Lung (tissue), 12 donors: Measurements from ENCODE around the gene STK38L. TPM values are rescaled to one million over a fixed set of nuclear protein-coding genes. Genes with fewer than 3 reads are reported as not detected.

Experiments
- ATAC-seq: fragments of 200-7000 bp; cut with Tn5 transposase; one replicate; pipeline ENCODE4 v1.9.1; 2020; ENCODE audit warnings: moderate number of reproducible peaks; ENCODE audit not compliant: insufficient read depth, low FRiP score
- DNase-seq, 3 donors: peaks; one replicate each; pipeline ENCODE4 v3.0.0-alpha.2; 2013 to 2017
- H3K27ac ChIP-seq, 2 donors: one replicate each; pipeline ENCODE4 v1.5.1; 2013; ENCODE audit warnings: mild to moderate bottlenecking in 2 of 2, moderate library complexity in 2 of 2, control low read depth in 1 of 2, inconsistent platforms in 1 of 2, low read depth in 1 of 2, low read length in 1 of 2
- H3K27me3 ChIP-seq, 3 donors: one replicate each; pipeline ENCODE4 v1.5.1; 2013; ENCODE audit warnings: low read length in 2 of 3; ENCODE audit not compliant: control insufficient read depth in 3 of 3, insufficient read depth in 3 of 3
- H3K36me3 ChIP-seq, 4 donors: one replicate each; pipeline ENCODE4 v1.5.1; 2013; ENCODE audit warnings: low read length in 4 of 4, mild to moderate bottlenecking in 1 of 4, moderate library complexity in 1 of 4; ENCODE audit not compliant: control insufficient read depth in 4 of 4, insufficient read depth in 4 of 4
- H3K4me1 ChIP-seq, 5 donors: one replicate each; pipeline ENCODE4 v1.5.1; 2013; ENCODE audit warnings: low read length in 5 of 5, mild to moderate bottlenecking in 2 of 5, moderate library complexity in 1 of 5; ENCODE audit not compliant: control insufficient read depth in 5 of 5, insufficient read depth in 5 of 5
- H3K4me3 ChIP-seq: one replicate; pipeline ENCODE4 v1.5.1; 2013; ENCODE audit warnings: mild to moderate bottlenecking, control low read depth, moderate library complexity
- H3K9ac ChIP-seq, 2 donors: one replicate each; pipeline ENCODE4 v1.5.1; 2013; ENCODE audit warnings: low read length in 2 of 2, control low read depth in 1 of 2; ENCODE audit not compliant: insufficient read depth in 1 of 2
- H3K9me3 ChIP-seq, 4 donors: one replicate each; pipeline ENCODE4 v1.5.1; 2013; ENCODE audit warnings: low read length in 3 of 4, mild to moderate bottlenecking in 1 of 4, moderate library complexity in 1 of 4; ENCODE audit not compliant: control insufficient read depth in 4 of 4, insufficient read depth in 3 of 4
- WGBS, 2 donors: extraction: QIAGEN DNeasy Blood & Tissue Kit; methylation state at CpG; one replicate each; pipeline ENCODE4 v1.1.7; 2013; 5-methylcytosine and 5-hydroxymethylcytosine counted together
- polyA plus RNA-seq, 2 donors: library from polyadenylated mRNA; stranded (reverse); fragments of 200-250 nt; gene quantifications; one replicate each; pipeline ENCODE4 v1.2.1, GENCODE V29; 2013
- total RNA-seq, 2 donors: library from RNA; depleted of rRNA in 1 of 2; stranded (reverse); fragments of >200 nt in 1 of 2; gene quantifications; one replicate each; pipeline ENCODE4 v1.2.1, GENCODE V29; 2014 to 2021
- TF ChIP-seq, protein P1 (sequence below): IDR thresholded peaks from 2 replicates; pipeline ENCODE4 v1.5.1; 2012; ENCODE audit warnings: mild to moderate bottlenecking; ENCODE audit errors: control extremely low read depth, extremely low read depth
- donor health status: control.
- donor health status: control.
- donor health status: Bipolar disorder and iron deficiency.
- donor health status: healthy.
- donor health status: DM: yes; HTN: yes; CAD: no.

Gene STK38L
- total and polyA plus RNA-seq, 4 donors, result 6.5 to 41.5 (median 18.5) TPM

DNA sequence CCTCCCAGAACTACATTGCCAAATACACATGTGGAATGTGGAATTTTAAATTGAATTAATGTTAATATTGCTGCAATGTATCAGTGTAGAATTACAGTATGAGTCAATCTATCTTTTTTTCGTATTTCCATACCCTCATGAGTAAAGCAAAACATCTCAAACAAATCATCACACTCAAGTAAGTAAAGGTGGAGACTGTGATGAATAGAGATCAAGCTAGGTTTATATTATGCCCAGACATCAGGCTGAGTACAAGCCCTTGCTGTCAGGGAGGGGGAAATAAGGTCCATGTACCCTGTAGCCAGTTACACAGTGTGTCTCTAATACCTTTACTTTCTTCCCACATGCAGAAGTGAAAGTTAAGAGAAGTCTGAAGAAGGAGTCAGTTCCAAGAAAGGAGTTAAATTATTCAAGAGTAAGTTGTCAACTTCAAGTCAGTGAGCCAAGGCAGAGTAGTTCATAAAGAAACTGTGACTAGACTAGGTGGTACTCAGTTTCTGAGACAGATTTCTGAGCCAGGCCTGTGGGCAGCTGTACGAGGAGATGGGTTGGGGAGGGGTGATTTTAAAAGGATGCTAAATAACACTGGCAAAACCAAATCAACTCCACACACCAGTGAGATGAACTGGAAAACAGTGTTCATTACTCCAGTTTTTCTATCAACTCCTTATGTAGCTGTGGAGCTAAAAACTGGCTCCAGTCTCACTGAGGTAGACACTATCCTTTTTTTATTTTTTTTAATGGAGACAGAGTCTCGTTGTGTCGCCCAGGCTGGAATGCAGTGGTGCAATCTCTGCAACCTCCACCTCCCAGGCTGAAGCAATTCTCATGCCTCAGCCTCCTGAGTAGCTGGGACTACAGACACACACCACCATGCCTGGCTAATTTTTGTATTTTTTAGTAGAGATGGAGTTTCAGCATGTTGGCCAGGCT, 23.8 kb upstream of the STK38L start:
- no peaks in the 10 kb centered on the region for H3K9me3 ChIP-seq
- 66 to 80% methylated on average over 4 of the region's 4 CpGs for WGBS, 2 donors
- ATAC-seq, result no peak
- no peaks in the 10 kb centered on the region for H3K4me1 ChIP-seq
- H3K4me3 ChIP-seq, result no peak overlapping the region
- H3K9ac ChIP-seq, result no peak overlapping the region
- H3K36me3 ChIP-seq, result no peaks in the 10 kb centered on the region
- no peak for DNase-seq
- H3K27ac ChIP-seq, result no peak overlapping the region
- H3K27me3 ChIP-seq, result no peaks in the 10 kb centered on the region
- TF ChIP-seq, protein P1, sequence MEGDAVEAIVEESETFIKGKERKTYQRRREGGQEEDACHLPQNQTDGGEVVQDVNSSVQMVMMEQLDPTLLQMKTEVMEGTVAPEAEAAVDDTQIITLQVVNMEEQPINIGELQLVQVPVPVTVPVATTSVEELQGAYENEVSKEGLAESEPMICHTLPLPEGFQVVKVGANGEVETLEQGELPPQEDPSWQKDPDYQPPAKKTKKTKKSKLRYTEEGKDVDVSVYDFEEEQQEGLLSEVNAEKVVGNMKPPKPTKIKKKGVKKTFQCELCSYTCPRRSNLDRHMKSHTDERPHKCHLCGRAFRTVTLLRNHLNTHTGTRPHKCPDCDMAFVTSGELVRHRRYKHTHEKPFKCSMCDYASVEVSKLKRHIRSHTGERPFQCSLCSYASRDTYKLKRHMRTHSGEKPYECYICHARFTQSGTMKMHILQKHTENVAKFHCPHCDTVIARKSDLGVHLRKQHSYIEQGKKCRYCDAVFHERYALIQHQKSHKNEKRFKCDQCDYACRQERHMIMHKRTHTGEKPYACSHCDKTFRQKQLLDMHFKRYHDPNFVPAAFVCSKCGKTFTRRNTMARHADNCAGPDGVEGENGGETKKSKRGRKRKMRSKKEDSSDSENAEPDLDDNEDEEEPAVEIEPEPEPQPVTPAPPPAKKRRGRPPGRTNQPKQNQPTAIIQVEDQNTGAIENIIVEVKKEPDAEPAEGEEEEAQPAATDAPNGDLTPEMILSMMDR, result no peak

DNA sequence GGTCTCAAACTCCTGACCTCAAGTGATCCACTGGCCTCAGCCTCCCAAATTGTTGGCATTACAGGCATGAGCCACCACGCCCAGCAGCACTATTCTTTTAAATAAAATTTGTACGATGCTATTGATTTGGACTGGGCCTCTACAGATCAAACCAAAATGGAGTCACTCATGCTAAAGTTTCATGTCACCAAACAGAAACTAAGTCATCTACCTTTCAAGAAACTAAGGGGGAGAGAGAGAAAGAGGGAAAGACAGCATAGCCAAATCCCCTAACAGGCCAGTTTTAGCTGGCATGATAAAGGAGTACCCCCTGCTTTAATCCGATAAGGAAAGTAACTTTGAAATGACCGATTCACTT, 23.1 kb upstream of the STK38L start:
- H3K36me3 ChIP-seq, result no peaks in the 10 kb centered on the region
- TF ChIP-seq, protein P1, result no peak
- no peak overlapping the region for H3K27ac ChIP-seq
- no peak overlapping the region for H3K4me3 ChIP-seq
- DNase-seq (no peak), ATAC-seq (no peak)
- H3K9me3 ChIP-seq, result no peaks in the 10 kb centered on the region
- no peak overlapping the region for H3K9ac ChIP-seq
- no peaks in the 10 kb centered on the region for H3K4me1 ChIP-seq
- H3K27me3 ChIP-seq, result no peaks in the 10 kb centered on the region
- 63 to 93% methylated on average over 4 of the region's 4 CpGs for WGBS, 2 donors

DNA sequence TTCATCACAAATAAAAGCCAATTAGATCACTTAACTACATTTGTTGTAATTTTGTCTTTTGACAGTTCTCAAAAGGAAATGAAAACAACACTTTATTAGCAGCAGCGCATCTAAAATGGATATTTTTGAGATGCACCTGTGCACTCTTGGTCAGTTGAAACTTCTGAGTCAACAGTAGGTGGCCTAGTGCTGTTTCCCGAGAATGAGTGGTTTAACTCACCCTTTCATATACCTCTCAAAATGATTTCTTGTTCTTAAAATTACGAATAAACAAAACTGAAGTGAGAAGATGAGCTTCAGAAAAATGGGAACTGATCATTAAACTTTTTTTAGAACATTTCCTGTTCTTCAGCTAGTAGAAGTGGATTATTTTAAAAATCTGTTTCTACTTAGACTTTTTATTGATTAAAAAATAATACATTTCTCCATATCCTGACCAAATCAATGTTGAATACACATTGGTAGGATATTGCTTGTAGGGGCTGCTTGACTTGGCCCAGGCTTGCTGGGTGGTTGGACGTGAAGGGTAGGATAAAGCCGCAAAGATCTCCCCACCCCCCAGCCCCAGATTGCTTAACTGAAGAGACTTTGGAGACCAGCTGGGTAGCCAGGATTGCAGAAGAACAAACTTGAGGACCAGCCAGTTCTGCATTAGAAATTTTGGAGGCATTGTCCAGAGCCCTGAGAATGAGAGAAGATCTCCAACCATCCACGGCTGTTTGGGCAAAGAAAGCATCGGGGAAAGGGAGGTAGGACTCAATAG, 22.3 kb upstream of the STK38L start:
- Histone ChIP-seq H3K9ac (no peak overlapping the region), H3K27me3 (no peaks in the 10 kb centered on the region), H3K4me3 (no peak overlapping the region), H3K36me3 (no peaks in the 10 kb centered on the region), H3K4me1 (peaks cover 0 to 7% (median 0%) of the 10 kb centered on the region in 5 donors), H3K27ac (no peak overlapping the region), H3K9me3 (no peaks in the 10 kb centered on the region)
- no peak for DNase-seq
- 56 to 73% methylated on average over 7 of the region's 7 CpGs for WGBS, 2 donors
- ATAC-seq, result no peak
- TF ChIP-seq, protein P1, result no peak
